Esophagus muscularis mucosa (tissue), 3 donors: ENCODE data around the gene ZNF385C.

ENCODE experiments used
- POLR2A ChIP-seq: fragments of 450-650 bp; IDR thresholded peaks from one replicate; pipeline ENCODE4 v1.6.1; 2017; ENCODE audit warnings: antibody characterized with exemption, moderate library complexity, mild to moderate bottlenecking, low read depth
- POLR2AphosphoS5 ChIP-seq, 2 donors: sonication (generic); formaldehyde crosslinking; IDR thresholded peaks; one replicate each; pipeline ENCODE4 v1.6.1; 2017; ENCODE audit warnings: antibody characterized with exemption in 2 of 2
- TF ChIP-seq, protein P1 (sequence below), 3 experiments: fragments of 200-600 bp in 2 of 3; fragments of 450-650 bp in 1 of 3; sonication (generic) in 2 of 3; IDR thresholded peaks; one replicate each; pipeline ENCODE4 v1.5.1; 2017 to 2019; ENCODE audit warnings: antibody characterized with exemption in 3 of 3, mild to moderate bottlenecking in 2 of 3, moderate library complexity in 1 of 3

DNA sequence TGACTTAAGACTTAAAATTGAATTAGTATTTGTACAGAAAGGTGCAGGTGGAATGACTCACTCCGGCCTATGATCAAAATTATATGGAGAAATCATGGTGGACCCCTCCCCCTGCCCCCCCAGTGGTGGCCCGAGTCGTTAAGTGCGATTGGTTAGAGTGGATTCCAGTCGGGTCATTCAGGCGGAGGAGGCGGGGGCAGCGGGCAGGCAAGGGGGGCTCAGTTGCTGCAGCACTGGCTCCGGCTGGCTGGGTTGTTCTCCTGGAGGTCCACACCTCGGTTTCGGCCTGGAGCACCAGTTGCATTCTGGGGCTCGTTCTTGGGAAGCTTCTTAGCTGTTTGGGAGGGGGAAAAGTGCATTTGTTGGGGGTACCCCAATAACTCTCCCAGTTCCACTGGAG is 27.3 kb upstream of the ZNF385C start:
- TF ChIP-seq, protein P1, sequence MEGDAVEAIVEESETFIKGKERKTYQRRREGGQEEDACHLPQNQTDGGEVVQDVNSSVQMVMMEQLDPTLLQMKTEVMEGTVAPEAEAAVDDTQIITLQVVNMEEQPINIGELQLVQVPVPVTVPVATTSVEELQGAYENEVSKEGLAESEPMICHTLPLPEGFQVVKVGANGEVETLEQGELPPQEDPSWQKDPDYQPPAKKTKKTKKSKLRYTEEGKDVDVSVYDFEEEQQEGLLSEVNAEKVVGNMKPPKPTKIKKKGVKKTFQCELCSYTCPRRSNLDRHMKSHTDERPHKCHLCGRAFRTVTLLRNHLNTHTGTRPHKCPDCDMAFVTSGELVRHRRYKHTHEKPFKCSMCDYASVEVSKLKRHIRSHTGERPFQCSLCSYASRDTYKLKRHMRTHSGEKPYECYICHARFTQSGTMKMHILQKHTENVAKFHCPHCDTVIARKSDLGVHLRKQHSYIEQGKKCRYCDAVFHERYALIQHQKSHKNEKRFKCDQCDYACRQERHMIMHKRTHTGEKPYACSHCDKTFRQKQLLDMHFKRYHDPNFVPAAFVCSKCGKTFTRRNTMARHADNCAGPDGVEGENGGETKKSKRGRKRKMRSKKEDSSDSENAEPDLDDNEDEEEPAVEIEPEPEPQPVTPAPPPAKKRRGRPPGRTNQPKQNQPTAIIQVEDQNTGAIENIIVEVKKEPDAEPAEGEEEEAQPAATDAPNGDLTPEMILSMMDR (IDR thresholded peaks at IDR 0.05) = no peak
- TF ChIP-seq POLR2AphosphoS5 (IDR thresholded peaks at IDR 0.05) (no peak), POLR2A (no peak)
